Amygdala (tissue), 56 donors: ENCODE measurements around the gene TLR10.
A peak's percentile ranks its signal among the peaks of the same experiment; 100 is the strongest.
"Not testable (repeated sequence)": the region's sequence is repeated elsewhere in the genome, so short reads cannot be mapped to it uniquely, and the experiment has no call there.

Experiments
- DNase-seq, 56 donors: peaks; one replicate each; lab custom pipeline; 2025; lab: John Stamatoyannopoulos, UW

Gene TLR10

DNA sequence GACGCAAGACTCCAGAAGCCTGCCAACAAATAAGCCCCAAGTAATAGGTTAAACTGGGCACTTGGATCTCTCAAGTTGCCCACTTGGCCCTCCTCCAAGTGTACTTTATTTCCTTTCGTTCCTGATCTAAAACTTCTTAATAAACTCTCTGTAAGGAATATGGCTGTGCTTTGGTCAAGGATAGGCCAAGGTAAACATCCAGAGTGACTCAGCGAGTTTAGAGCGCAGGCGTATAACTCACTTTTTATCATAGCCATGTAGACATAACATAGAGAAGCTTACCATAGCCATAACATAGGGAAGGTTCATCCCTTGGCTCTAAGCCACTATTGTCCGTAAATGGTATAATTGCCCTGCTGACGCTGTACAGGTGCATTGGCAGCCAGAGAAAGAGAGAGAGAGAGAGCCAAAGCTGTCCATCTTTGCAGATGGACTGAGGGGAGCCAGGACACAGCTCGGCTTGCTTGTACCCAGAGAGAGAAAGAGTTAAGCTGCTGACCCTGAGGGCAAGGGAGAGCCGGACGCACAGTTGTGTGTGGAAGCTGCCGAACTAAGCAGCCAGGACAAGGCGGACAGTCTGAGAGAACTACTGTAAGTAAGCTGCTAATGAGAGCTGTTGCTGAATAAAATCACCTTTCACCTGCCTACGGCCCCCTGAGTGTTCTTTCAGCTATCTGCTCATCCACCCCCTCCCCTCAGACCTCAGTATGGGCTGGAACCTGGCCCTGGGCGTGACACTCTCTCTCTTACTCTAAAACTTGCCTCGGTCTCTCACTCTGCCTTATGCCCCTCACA, 20.0 kb upstream of the TLR10 start:
- no peak for DNase-seq

DNA sequence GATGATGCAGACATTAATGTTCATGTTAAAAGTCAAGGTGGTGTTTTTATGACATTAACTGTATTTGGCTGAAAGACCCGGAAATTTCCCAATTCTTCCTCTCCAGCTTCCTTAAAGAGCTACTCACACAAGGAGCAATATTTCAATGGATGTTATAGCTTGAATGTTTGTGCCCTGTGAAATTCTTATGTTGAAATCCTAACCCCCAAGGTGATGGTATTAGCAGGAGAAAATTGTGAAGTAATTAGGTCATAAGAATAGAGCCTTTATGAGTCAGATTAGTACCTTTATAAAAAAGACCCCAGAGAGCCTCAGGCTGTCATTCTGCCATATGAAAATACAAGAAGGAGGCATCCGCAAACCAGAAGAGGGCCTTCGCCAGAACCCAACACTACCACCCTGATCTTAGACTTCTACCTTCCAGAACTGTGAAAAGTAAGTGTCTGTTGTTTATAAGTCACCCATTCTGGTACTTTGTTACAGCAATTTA, 18.2 kb upstream of the TLR10 start:
- DNase-seq = no peak

DNA sequence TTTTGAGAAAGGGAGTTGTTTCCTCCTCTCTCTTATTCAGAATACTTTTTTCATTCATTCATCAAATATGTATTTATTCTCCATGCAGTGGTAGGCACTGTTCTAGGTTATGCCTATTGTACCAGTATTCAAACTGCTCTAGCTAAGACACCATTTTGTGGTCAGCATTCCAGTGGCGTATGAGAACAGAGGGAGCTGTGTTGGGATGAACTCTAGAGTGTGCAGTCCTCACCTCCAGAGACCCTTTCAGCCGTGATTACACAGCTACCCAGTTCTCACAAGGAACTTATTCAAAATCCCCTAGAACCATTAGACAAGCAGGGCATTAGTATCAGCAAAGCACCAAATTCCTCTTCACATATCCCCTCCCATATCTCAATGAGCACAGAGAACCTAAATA, 17.6 kb upstream of the TLR10 start:
- DNase-seq = no peak

- DNase-seq = no peak
Observed at GRCh38 chr4:38795087-38795486, 12.3 kb upstream of the TLR10 start.

DNA sequence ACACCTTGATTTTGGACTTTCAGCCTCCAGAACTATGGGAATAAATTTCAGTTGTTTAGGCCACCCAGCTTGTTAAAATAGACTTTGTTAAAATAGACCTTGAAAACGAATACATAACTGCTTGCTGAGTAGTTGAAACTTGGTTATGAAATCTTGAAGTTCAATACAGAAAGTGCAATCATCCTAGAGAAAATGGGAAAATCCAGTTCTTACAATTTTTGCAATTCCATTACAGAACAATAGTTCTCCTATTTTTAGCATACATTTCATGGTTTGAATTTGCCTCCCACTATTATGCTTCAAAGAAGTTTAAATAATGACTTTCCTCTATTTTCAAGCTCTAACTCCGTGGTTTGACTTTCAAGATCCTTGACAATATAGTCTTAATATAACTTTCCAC, 11.3 kb upstream of the TLR10 start:
- DNase-seq = no peak

GRCh38 chr4:38791010-38791409, 8.2 kb upstream of the TLR10 start:
- DNase-seq = no peak

DNA sequence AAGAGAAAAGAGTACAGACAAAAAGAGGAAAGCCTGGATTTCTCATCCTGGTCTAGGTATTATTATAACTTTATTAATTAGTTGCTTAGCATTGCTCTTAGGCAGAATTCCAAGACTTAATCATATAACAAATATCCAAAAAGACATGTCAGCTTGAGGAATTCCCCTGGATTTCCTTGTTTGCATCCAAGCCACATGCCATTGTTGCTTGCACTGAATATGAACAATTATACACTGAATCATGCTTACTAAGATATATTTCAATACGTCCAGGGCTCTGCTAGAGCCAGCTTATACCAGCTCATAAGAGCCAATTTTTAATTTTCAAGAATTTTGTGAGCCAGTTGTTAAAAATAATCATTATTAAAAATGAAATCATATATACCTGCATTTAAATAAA, 5.5 kb upstream of the TLR10 start:
- DNase-seq = no peak

DNA sequence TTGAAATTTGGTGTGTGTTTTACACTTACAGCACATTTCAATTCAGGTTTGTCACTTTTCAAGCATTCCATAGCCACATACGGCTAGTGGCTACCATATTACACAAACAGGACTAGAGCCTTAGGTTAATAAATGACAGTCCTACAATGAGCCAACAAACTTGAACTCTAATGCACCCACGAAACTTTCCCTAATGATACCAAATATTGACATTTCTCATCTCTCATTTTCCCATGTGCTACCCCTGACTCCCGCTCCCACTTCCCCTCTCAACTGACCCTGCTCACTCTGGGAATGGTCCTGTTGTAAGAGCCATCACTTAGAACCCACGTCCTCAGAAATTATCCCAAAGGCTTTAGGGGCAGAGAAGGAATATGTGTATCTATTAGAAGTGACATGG, 4.9 kb upstream of the TLR10 start:
- DNase-seq = no peak

- peak in 13 of 56 donors; percentile 5 to 40 (median 21) for DNase-seq
Observed at GRCh38 chr4:38785901-38786402, 3.2 kb upstream of the TLR10 start.

GRCh38 chr4:38785041-38785790, 2.4 kb upstream of the TLR10 start:
- DNase-seq = no peak

- no peak for DNase-seq
Observed at GRCh38 chr4:38784141-38784540, 1.4 kb upstream of the TLR10 start.

DNA sequence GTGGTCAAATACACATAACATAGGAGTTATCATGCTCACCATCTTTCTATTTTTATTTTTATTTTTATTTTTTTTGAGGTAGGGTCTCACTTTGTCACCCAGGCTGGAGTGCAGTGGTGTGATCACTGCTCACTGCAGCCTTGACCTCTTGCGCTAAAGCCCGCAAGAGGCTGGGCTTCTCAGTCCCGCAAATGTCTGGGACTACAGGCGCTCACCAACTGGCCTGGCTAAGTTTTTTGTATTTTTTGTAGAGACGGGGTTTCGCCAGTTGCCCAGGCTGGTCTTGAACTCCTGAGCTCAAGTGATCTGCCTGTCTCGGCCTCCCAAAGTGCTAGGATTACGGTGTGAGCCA, 295 bp upstream of the TLR10 start:
- DNase-seq = no peak

- no peak for DNase-seq
Observed at GRCh38 chr4:38781854-38782261, 932 bp downstream of the TLR10 start.

- no peak for DNase-seq
Observed at GRCh38 chr4:38780833-38781484, 1.8 kb downstream of the TLR10 start.

GRCh38 chr4:38779790-38780189, 3.0 kb downstream of the TLR10 start:
- DNase-seq = no peak

DNA sequence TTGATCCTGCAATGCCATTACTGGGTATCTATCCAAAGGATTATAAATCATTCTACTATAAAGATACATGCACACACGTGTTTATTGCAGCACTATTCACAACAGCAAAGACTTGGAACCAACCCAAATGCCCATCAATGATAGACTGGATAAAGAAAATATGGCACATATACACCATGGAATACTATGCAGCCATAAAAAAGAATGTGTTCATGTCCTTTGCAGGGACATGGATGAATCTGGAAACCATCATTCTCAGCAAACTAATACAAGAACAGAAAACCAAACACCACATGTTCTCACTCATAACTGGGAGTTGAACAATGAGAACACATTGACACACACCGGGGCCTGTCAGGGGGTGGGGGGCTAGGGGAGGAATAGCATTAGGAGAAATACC, 4.9 kb downstream of the TLR10 start:
- not testable (repeated sequence) for DNase-seq

- DNase-seq = no peak
Observed at GRCh38 chr4:38775326-38775725, 7.5 kb downstream of the TLR10 start.

GRCh38 chr4:38774181-38774955, 8.4 kb downstream of the TLR10 start:
- DNase-seq = no peak

DNA sequence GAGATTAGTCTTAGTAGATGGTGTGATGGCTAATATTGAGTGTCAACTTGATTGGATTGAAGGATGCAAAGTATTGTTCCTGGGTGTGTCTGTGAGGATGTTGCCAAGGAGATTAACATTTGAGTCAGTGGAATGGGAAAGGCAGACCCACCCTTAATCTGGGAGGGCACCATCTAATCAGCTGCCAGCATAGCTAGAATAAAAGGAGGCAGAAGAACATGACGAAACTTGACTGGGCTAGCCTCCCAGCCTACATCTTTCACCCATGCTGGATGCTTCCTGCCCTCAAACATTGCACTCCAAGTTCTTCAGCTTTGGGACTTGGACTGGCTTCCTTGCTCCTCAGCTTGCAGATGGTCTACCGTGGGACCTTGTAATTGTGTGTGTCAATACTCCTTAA, 12.5 kb downstream of the TLR10 start:
- not testable (repeated sequence) for DNase-seq

GRCh38 chr4:38769857-38770256, 12.9 kb downstream of the TLR10 start:
- DNase-seq = no peak
